Lower lobe of right lung (tissue), 2 donors: ENCODE measurements around the gene LIPT2. TPM values are rescaled to one million over a fixed set of nuclear protein-coding genes. Genes with fewer than 3 reads are reported as not detected.
A peak's percentile ranks its signal among the peaks of the same experiment; 100 is the strongest.

Source experiments
- ATAC-seq, 2 donors: fragments of 200-7000 bp; cut with Tn5 transposase; one replicate each; pipeline ENCODE4 v1.9.1; 2020 to 2022; ENCODE audit warnings: mild to moderate bottlenecking in 2 of 2, moderate library complexity in 2 of 2
- DNase-seq: peaks from one replicate; pipeline ENCODE4 v3.0.0-alpha.2; 2020
- H3K27ac ChIP-seq: fragments of 200-600 bp; one replicate; pipeline ENCODE4 v1.8.0; 2022
- H3K27me3 ChIP-seq: fragments of 200-600 bp; one replicate; pipeline ENCODE4 v1.8.0; 2022; ENCODE audit warnings: low read depth
- H3K36me3 ChIP-seq: fragments of 200-600 bp; one replicate; pipeline ENCODE4 v1.8.0; 2022; ENCODE audit warnings: mild to moderate bottlenecking
- H3K4me1 ChIP-seq: fragments of 200-600 bp; one replicate; pipeline ENCODE4 v1.8.0; 2022
- H3K4me3 ChIP-seq: fragments of 200-600 bp; one replicate; pipeline ENCODE4 v1.8.0; 2022; ENCODE audit warnings: mild to moderate bottlenecking
- H3K9me3 ChIP-seq: fragments of 200-600 bp; one replicate; pipeline ENCODE4 v1.8.0; 2022
- intact Hi-C: fragments of 100-400 bp; cut with DNase I; formaldehyde crosslinking; loops from one replicate; pipeline ENCODE4 v1.11.0; 2022
- total RNA-seq: library from RNA; stranded (reverse); fragmentation: NEBNext Ultra II Directional; extraction: Animal tissue kit (Norgen Biotek cat#: 25700); gene quantifications from one replicate; pipeline ENCODE4 v1.2.1, GENCODE V29; 2021
- TF ChIP-seq, protein P1 (sequence below): fragments of 200-600 bp; IDR thresholded peaks from one replicate; pipeline ENCODE4 v1.8.0; 2022; ENCODE audit warnings: antibody characterized with exemption, mild to moderate bottlenecking
- donor health status: DM: no; HTN: yes; CAD: no; lungs with severe emphysema.

LIPT2 gene
- total RNA-seq, 1 donor from 2014 or later: 2.7 TPM

DNA sequence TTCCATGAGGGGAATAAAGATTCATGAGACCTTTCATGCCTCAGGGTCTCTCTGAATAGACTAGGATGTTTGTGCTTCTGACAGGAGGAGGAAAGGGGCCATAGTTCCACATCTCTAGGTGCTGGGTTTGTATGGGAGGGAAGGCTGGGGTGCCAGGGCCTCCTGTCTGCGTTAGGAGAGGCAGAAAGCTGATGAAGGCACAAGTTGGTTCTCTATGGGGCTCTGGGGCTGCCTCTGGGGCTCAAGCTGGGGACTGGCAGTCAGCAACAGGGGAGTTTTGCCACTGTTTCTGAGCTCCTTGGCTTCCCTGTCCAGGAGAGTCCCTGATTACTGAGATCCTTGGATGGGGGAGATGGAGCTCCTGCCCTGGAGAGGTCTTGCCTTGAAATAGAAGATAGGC is 30.3 kb downstream of the LIPT2 start:
- Histone ChIP-seq H3K4me1 (peaks cover 60% of the 10 kb centered on the region), H3K36me3 (no peaks in the 10 kb centered on the region), H3K27ac (no peak overlapping the region), H3K4me3 (no peak overlapping the region), H3K27me3 (no peaks in the 10 kb centered on the region), H3K9me3 (no peaks in the 10 kb centered on the region)
- TF ChIP-seq, protein P1, sequence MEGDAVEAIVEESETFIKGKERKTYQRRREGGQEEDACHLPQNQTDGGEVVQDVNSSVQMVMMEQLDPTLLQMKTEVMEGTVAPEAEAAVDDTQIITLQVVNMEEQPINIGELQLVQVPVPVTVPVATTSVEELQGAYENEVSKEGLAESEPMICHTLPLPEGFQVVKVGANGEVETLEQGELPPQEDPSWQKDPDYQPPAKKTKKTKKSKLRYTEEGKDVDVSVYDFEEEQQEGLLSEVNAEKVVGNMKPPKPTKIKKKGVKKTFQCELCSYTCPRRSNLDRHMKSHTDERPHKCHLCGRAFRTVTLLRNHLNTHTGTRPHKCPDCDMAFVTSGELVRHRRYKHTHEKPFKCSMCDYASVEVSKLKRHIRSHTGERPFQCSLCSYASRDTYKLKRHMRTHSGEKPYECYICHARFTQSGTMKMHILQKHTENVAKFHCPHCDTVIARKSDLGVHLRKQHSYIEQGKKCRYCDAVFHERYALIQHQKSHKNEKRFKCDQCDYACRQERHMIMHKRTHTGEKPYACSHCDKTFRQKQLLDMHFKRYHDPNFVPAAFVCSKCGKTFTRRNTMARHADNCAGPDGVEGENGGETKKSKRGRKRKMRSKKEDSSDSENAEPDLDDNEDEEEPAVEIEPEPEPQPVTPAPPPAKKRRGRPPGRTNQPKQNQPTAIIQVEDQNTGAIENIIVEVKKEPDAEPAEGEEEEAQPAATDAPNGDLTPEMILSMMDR: no peak
- ATAC-seq (no peak), DNase-seq (no peak)
- intact Hi-C loops: no loop called here

DNA sequence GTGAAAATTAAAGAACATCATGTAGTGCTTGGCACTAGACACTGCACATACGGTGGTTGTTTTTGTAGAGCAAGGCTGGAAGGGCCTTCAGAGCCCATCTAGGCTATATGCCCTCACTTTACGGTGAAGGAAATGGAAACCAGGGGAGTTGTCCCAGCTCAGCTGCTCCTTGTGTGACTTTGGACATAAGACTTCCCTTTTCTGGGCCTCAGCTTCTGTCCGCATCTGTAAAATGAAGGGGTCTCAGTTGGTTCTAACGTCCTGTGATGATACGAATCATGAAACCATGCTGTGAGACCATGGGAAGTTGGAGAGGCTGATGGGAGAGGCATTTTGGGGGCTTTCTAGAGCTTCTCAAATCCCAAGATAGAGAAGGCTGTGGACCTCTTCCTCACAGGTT is 30.9 kb downstream of the LIPT2 start:
- no peaks in the 10 kb centered on the region for H3K9me3 ChIP-seq
- ATAC-seq (no peak), DNase-seq (no peak)
- H3K27me3 ChIP-seq: no peaks in the 10 kb centered on the region
- H3K4me3 ChIP-seq: no peak overlapping the region
- H3K4me1 ChIP-seq: peaks cover 54% of the 10 kb centered on the region
- TF ChIP-seq, protein P1: no peak
- H3K27ac ChIP-seq: peak overlapping the region; percentile 86
- intact Hi-C loops: no loop called here
- peaks cover under 1% of the 10 kb centered on the region for H3K36me3 ChIP-seq

DNA sequence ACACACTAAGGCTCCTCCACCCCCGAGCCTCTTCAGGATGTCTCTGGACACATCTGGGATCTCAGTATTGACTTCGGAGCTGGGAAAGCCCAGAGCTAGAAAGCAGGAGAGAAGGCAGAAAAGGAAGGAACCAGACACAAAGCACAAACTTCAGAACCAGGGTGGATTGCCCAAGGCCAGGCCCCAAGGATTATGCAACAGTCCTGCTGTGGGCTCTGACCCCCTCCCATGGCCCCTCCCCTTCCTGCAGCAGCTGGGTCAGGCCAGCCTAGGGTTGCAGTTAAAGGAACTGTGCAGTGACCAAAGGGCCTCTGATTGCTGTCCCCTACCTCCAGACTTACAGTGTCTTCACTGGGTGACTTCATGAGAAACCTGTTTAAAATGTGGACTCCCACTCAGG is 31.5 kb downstream of the LIPT2 start:
- peaks cover 7% of the 10 kb centered on the region for H3K36me3 ChIP-seq
- intact Hi-C loops: no loop called here
- ATAC-seq (peak; percentile 92 to 94), DNase-seq (peak; percentile 93)
- TF ChIP-seq, protein P1: no peak
- peak overlapping the region; percentile 51 for H3K4me3 ChIP-seq
- peak overlapping the region; percentile 86 for H3K27ac ChIP-seq
- no peaks in the 10 kb centered on the region for H3K9me3 ChIP-seq
- peaks cover 50% of the 10 kb centered on the region for H3K4me1 ChIP-seq
- H3K27me3 ChIP-seq: no peaks in the 10 kb centered on the region

DNA sequence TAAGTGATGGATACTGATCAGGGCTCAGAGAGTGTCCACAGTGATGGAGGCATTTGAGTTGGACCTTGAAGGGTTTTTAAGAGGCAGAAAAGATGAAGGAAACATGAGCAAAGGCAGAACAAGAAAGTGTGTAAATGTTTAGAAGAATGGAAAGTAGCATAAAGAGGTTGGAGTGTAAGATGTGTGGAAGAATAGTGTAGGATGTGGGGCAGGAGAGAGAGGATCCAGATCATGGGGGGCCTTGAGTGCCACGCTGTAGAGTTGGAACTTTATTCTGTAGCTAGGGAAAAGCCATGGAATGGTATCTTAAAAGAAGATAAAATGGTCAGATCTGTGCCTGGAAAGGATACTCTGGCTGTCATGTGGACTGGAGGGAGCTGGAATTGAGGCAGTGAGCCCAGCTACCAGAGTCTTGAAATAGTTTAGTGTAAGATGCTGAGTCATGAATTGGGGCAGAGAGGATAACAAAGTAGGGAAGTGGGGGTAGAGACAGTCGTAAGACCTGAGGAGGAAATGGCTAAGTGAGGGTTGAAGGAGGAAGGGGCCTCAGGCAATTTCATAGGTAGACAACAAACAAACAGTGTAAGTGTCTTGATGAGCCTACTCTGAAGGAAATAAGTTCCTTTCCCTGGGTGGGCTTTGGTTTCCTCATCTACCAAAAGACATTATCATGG is 32.9 kb downstream of the LIPT2 start:
- peaks cover 11% of the 10 kb centered on the region for H3K36me3 ChIP-seq
- H3K4me3 ChIP-seq: peak overlapping the region; percentile 51
- no peaks in the 10 kb centered on the region for H3K27me3 ChIP-seq
- TF ChIP-seq, protein P1: no peak
- H3K9me3 ChIP-seq: no peaks in the 10 kb centered on the region
- peaks cover 37% of the 10 kb centered on the region for H3K4me1 ChIP-seq
- peak overlapping the region; percentile 86 for H3K27ac ChIP-seq
- peak; percentile 42 to 67 for ATAC-seq
- DNase-seq: no peak
- intact Hi-C loops: no loop called here

DNA sequence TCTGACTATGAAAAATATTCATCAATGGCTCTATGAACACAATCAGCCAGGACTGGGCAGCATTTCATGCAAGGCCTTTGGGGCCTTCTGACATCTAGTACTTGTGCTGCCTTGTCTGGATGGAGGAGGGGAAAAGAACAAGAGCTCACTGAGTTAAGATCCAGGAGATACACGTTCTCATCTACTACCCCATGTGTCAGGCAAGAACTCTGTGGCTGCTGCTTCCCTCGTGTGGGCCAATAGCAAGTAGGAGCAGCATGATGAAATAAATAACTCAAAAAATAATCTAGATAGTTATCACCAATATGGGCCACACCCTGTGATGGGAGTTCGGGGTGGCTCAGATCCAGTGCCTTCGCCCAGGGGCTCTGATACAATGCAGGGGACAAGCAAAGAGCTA is 33.5 kb downstream of the LIPT2 start:
- DNase-seq (no peak), ATAC-seq (no peak)
- Histone ChIP-seq H3K9me3 (no peaks in the 10 kb centered on the region), H3K27ac (peak overlapping the region; percentile 86), H3K4me3 (peak overlapping the region; percentile 51), H3K4me1 (peaks cover 31% of the 10 kb centered on the region), H3K36me3 (peaks cover 11% of the 10 kb centered on the region), H3K27me3 (no peaks in the 10 kb centered on the region)
- TF ChIP-seq, protein P1: no peak
- intact Hi-C loops: no loop called here
